GM23338 (cell line): ENCODE measurements around the gene KIAA1328. TPM values are rescaled to one million over a fixed set of nuclear protein-coding genes. Genes with fewer than 3 reads are reported as not detected.

ENCODE experiments used
- ATAC-seq: fragments of 200-7000 bp; cut with Tn5 transposase; 3 replicates; pipeline ENCODE4 v1.9.1; 2020
- DNase-seq: peaks from one replicate; pipeline ENCODE4 v3.0.0-alpha.2; 2015; ENCODE audit warnings: low spot score
- H2AFZ ChIP-seq: fragments of 200-600 bp; sonication (generic); 2 replicates; pipeline ENCODE4 v1.8.0; 2016; ENCODE audit warnings: antibody characterized with exemption, mild to moderate bottlenecking, moderate library complexity
- H3F3A ChIP-seq: fragments of 200-600 bp; sonication (generic); replicated peaks from 2 replicates; pipeline ENCODE4 v1.8.0; 2017; ENCODE audit warnings: antibody characterized with exemption, mixed run types, low read depth
- H3K27ac ChIP-seq: fragments of 200-600 bp; sonication (generic); 2 replicates; pipeline ENCODE4 v1.6.1; 2016; ENCODE audit warnings: low read depth
- H3K27me3 ChIP-seq: fragments of 200-600 bp; sonication (generic); 2 replicates; pipeline ENCODE4 v1.8.0; 2016; ENCODE audit warnings: mild to moderate bottlenecking, mixed run types, moderate library complexity; ENCODE audit not compliant: insufficient read depth
- H3K36me3 ChIP-seq: fragments of 200-600 bp; sonication (generic); 2 replicates; pipeline ENCODE4 v1.8.0; 2016; ENCODE audit warnings: mild to moderate bottlenecking; ENCODE audit not compliant: insufficient read depth
- H3K4me1 ChIP-seq: fragments of 200-600 bp; sonication (generic); 2 replicates; pipeline ENCODE4 v1.8.0; 2016; ENCODE audit warnings: mild to moderate bottlenecking, moderate library complexity; ENCODE audit not compliant: insufficient read depth
- H3K4me2 ChIP-seq: fragments of 200-600 bp; sonication (generic); 2 replicates; pipeline ENCODE4 v1.7.1; 2017; ENCODE audit warnings: mixed run types
- H3K4me3 ChIP-seq: fragments of 200-600 bp; sonication (generic); 2 replicates; pipeline ENCODE4 v1.6.1; 2016; ENCODE audit warnings: mixed run types
- H3K79me2 ChIP-seq: fragments of 200-600 bp; sonication (generic); replicated peaks from 2 replicates; pipeline ENCODE4 v1.8.0; 2017; ENCODE audit warnings: mild to moderate bottlenecking; ENCODE audit not compliant: insufficient read depth
- H3K9me2 ChIP-seq: fragments of 200-600 bp; sonication (generic); 2 replicates; pipeline ENCODE4 v1.8.0; 2017; ENCODE audit not compliant: insufficient read depth
- H4K20me1 ChIP-seq: fragments of 200-600 bp; sonication (generic); replicated peaks from 2 replicates; pipeline ENCODE4 v1.8.0; 2017; ENCODE audit warnings: mild to moderate bottlenecking; ENCODE audit not compliant: insufficient read depth
- H3K27ac Mint-ChIP-seq: 2 replicates; pipeline ENCODE4 v1.8.0; 2020; ENCODE audit warnings: inconsistent platforms, mild to moderate bottlenecking, moderate library complexity, mixed read lengths
- H3K27me3 Mint-ChIP-seq: 3 replicates; pipeline ENCODE4 v1.8.0; 2022; ENCODE audit warnings: low read depth, mild to moderate bottlenecking, moderate library complexity, mixed read lengths, inconsistent platforms; ENCODE audit not compliant: insufficient read depth, poor library complexity
- H3K36me3 Mint-ChIP-seq: 3 replicates; pipeline ENCODE4 v1.8.0; 2021; ENCODE audit warnings: low read depth, mild to moderate bottlenecking, inconsistent platforms, moderate library complexity, mixed read lengths
- H3K4me1 Mint-ChIP-seq: 3 replicates; pipeline ENCODE4 v1.8.0; 2020; ENCODE audit warnings: mild to moderate bottlenecking, inconsistent platforms, mixed read lengths
- H3K4me3 Mint-ChIP-seq: 3 replicates; pipeline ENCODE4 v1.8.0; 2021; ENCODE audit warnings: moderate library complexity, mild to moderate bottlenecking, inconsistent platforms, mixed read lengths
- H3K9me3 Mint-ChIP-seq: 3 replicates; pipeline ENCODE4 v1.8.0; 2020; ENCODE audit warnings: moderate library complexity, mild to moderate bottlenecking, inconsistent platforms, mixed read lengths
- CREB1 ChIP-seq: fragments of 250-450 bp; sonication (Bioruptor Pico); IDR thresholded peaks from 2 replicates; pipeline ENCODE4 v1.5.0; 2020; ENCODE audit warnings: low read depth, mild to moderate bottlenecking, moderate library complexity
- CTCF ChIP-seq, 2 experiments: fragments of 200-600 bp in 1 of 2; sonication (generic) in 1 of 2; conservative IDR thresholded peaks; 2 replicates each; pipeline versions ENCODE4 v1.5.1 to v1.6.1; 2016 to 2017; ENCODE audit warnings: antibody characterized with exemption in 2 of 2, low read depth in 2 of 2, mild to moderate bottlenecking in 2 of 2, moderate library complexity in 1 of 2
- ETS1 ChIP-seq: IDR thresholded peaks from 2 replicates; pipeline ENCODE4 v1.6.1; 2016; ENCODE audit warnings: antibody characterized with exemption
- EZH2 ChIP-seq: fragments of 200-600 bp; sonication (generic); IDR thresholded peaks from one replicate; pipeline ENCODE4 v1.8.0; 2017; ENCODE audit warnings: antibody characterized with exemption, mild to moderate bottlenecking, low read depth; ENCODE audit not compliant: unreplicated experiment
- EZH2phosphoT487 ChIP-seq: fragments of 200-600 bp; sonication (generic); IDR thresholded peaks from one replicate; pipeline ENCODE4 v1.8.1; 2018; ENCODE audit warnings: antibody characterized with exemption; ENCODE audit not compliant: unreplicated experiment
- JUNB ChIP-seq: IDR thresholded peaks from one replicate; pipeline ENCODE4 v1.6.1; 2016; ENCODE audit warnings: antibody characterized with exemption; ENCODE audit not compliant: unreplicated experiment
- NANOG ChIP-seq: IDR thresholded peaks from 2 replicates; pipeline ENCODE4 v1.6.1; 2016; ENCODE audit warnings: antibody characterized with exemption, borderline replicate concordance
- POLR2AphosphoS5 ChIP-seq: IDR thresholded peaks from 2 replicates; pipeline ENCODE4 v1.6.1; 2016; ENCODE audit warnings: antibody characterized with exemption, low read depth
- STAT1 ChIP-seq: IDR thresholded peaks from one replicate; pipeline ENCODE4 v1.6.1; 2016; ENCODE audit warnings: antibody characterized with exemption; ENCODE audit not compliant: unreplicated experiment
- ZNF331 ChIP-seq: fragments of 250-450 bp; sonication (Bioruptor Pico); IDR thresholded peaks from 2 replicates; pipeline ENCODE4 v1.5.0; 2020; ENCODE audit warnings: low read depth, mild to moderate bottlenecking, moderate library complexity
- polyA plus RNA-seq: library from polyadenylated mRNA; unstranded; fragments of >200 nt; fragmentation: Nextera tagmentation; extraction: Ambion mirVana; gene quantifications from 2 replicates; pipeline ENCODE4 v1.2.1, GENCODE V29; 2016
- total RNA-seq: library from RNA; depleted of rRNA; stranded (reverse); fragments of >200 nt; shearing (Covaris generic); gene quantifications from 2 replicates; pipeline ENCODE4 v1.2.3, GENCODE V29; 2014
- TF ChIP-seq, protein P1 (sequence below): IDR thresholded peaks from one replicate; pipeline ENCODE4 v1.6.1; 2018; ENCODE audit warnings: antibody characterized with exemption; ENCODE audit not compliant: unreplicated experiment
- TF ChIP-seq, protein P2 (sequence below): fragments of 250-450 bp; sonication (Bioruptor Pico); IDR thresholded peaks from 2 replicates; pipeline ENCODE4 v1.5.0; 2020; ENCODE audit warnings: mild to moderate bottlenecking, moderate library complexity

The KIAA1328 gene
- total and polyA plus RNA-seq, 2 experiments from 2014 or later: 5.2 to 8.4 TPM

DNA sequence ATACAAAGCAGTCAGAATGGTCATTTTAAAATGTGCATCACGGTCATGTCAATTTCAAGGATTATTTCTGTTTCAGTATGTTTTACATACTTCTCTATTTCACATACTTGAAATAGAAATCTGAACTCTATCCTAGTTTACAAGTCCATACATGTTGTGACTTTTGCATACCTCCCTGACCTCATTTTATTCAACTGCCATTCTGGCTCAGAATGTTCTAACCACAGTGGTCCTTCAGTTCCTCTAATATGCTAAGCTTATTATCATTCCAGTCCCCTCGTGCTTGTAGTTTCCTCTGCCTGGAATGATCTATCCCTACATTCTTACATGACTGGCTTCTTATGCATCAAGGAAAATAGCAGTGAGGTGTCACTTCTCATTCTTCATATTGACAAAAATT, 295.6 kb downstream of the KIAA1328 start:
- H3K4me3 ChIP-seq: no peak overlapping the region
- no peak for DNase-seq
- Mint-ChIP-seq H3K4me3 (no peak overlapping the region), H3K27ac (no peak overlapping the region), H3K4me1 (peaks cover 7% of the 10 kb centered on the region), H3K9me3 (no peaks in the 10 kb centered on the region), H3K36me3 (no peaks in the 10 kb centered on the region), H3K27me3 (no peaks in the 10 kb centered on the region)
- no peaks in the 10 kb centered on the region for H4K20me1 ChIP-seq
- H3K79me2 ChIP-seq: no peaks in the 10 kb centered on the region
- no peaks in the 10 kb centered on the region for H3K27me3 ChIP-seq
- no peaks in the 10 kb centered on the region for H3K4me1 ChIP-seq
- H3K27ac ChIP-seq: no peak overlapping the region
- no peaks in the 10 kb centered on the region for H3K36me3 ChIP-seq
- ATAC-seq: no peak
- H3K9me2 ChIP-seq: no peaks in the 10 kb centered on the region
- H3K4me2 ChIP-seq: no peak overlapping the region
- H3F3A ChIP-seq: no peaks in the 10 kb centered on the region
- no peak overlapping the region for H2AFZ ChIP-seq
- no peak for TF ChIP-seq STAT1
- no peak for TF ChIP-seq EZH2phosphoT487
- TF ChIP-seq NANOG: no peak
- no peak for TF ChIP-seq JUNB
- TF ChIP-seq, protein P1, sequence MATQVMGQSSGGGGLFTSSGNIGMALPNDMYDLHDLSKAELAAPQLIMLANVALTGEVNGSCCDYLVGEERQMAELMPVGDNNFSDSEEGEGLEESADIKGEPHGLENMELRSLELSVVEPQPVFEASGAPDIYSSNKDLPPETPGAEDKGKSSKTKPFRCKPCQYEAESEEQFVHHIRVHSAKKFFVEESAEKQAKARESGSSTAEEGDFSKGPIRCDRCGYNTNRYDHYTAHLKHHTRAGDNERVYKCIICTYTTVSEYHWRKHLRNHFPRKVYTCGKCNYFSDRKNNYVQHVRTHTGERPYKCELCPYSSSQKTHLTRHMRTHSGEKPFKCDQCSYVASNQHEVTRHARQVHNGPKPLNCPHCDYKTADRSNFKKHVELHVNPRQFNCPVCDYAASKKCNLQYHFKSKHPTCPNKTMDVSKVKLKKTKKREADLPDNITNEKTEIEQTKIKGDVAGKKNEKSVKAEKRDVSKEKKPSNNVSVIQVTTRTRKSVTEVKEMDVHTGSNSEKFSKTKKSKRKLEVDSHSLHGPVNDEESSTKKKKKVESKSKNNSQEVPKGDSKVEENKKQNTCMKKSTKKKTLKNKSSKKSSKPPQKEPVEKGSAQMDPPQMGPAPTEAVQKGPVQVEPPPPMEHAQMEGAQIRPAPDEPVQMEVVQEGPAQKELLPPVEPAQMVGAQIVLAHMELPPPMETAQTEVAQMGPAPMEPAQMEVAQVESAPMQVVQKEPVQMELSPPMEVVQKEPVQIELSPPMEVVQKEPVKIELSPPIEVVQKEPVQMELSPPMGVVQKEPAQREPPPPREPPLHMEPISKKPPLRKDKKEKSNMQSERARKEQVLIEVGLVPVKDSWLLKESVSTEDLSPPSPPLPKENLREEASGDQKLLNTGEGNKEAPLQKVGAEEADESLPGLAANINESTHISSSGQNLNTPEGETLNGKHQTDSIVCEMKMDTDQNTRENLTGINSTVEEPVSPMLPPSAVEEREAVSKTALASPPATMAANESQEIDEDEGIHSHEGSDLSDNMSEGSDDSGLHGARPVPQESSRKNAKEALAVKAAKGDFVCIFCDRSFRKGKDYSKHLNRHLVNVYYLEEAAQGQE: no peak
- no peak for TF ChIP-seq ETS1
- TF ChIP-seq EZH2: no peak
- TF ChIP-seq, protein P2, sequence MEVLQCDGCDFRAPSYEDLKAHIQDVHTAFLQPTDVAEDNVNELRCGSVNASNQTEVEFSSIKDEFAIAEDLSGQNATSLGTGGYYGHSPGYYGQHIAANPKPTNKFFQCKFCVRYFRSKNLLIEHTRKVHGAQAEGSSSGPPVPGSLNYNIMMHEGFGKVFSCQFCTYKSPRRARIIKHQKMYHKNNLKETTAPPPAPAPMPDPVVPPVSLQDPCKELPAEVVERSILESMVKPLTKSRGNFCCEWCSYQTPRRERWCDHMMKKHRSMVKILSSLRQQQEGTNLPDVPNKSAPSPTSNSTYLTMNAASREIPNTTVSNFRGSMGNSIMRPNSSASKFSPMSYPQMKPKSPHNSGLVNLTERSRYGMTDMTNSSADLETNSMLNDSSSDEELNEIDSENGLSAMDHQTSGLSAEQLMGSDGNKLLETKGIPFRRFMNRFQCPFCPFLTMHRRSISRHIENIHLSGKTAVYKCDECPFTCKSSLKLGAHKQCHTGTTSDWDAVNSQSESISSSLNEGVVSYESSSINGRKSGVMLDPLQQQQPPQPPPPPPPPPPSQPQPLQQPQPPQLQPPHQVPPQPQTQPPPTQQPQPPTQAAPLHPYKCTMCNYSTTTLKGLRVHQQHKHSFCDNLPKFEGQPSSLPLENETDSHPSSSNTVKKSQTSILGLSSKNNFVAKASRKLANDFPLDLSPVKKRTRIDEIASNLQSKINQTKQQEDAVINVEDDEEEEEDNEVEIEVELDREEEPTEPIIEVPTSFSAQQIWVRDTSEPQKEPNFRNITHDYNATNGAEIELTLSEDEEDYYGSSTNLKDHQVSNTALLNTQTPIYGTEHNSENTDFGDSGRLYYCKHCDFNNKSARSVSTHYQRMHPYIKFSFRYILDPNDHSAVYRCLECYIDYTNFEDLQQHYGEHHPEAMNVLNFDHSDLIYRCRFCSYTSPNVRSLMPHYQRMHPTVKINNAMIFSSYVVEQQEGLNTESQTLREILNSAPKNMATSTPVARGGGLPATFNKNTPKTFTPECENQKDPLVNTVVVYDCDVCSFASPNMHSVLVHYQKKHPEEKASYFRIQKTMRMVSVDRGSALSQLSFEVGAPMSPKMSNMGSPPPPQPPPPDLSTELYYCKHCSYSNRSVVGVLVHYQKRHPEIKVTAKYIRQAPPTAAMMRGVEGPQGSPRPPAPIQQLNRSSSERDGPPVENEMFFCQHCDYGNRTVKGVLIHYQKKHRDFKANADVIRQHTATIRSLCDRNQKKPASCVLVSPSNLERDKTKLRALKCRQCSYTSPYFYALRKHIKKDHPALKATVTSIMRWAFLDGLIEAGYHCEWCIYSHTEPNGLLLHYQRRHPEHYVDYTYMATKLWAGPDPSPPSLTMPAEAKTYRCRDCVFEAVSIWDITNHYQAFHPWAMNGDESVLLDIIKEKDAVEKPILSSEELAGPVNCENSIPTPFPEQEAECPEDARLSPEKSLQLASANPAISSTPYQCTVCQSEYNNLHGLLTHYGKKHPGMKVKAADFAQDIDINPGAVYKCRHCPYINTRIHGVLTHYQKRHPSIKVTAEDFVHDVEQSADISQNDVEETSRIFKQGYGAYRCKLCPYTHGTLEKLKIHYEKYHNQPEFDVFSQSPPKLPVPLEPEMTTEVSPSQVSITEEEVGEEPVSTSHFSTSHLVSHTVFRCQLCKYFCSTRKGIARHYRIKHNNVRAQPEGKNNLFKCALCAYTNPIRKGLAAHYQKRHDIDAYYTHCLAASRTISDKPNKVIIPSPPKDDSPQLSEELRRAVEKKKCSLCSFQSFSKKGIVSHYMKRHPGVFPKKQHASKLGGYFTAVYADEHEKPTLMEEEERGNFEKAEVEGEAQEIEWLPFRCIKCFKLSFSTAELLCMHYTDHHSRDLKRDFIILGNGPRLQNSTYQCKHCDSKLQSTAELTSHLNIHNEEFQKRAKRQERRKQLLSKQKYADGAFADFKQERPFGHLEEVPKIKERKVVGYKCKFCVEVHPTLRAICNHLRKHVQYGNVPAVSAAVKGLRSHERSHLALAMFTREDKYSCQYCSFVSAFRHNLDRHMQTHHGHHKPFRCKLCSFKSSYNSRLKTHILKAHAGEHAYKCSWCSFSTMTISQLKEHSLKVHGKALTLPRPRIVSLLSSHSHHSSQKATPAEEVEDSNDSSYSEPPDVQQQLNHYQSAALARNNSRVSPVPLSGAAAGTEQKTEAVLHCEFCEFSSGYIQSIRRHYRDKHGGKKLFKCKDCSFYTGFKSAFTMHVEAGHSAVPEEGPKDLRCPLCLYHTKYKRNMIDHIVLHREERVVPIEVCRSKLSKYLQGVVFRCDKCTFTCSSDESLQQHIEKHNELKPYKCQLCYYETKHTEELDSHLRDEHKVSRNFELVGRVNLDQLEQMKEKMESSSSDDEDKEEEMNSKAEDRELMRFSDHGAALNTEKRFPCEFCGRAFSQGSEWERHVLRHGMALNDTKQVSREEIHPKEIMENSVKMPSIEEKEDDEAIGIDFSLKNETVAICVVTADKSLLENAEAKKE: no peak
- TF ChIP-seq ZNF331 (CRISPR knock-in tag): no peak
- no peak for TF ChIP-seq POLR2AphosphoS5
- TF ChIP-seq CTCF (conservative IDR thresholded peaks at IDR 0.05; ENCODE audit: low read depth in 2 of 2): no peak
- no peak for TF ChIP-seq CREB1 (CRISPR knock-in tag)
